AG04450 (cell line): ENCODE measurements around the gene TBC1D2. TPM values are rescaled to one million over a fixed set of nuclear protein-coding genes. Genes with fewer than 3 reads are reported as not detected.

Source experiments
- CTCF ChIA-PET: fragments of 300-600, 350-600 bp; formaldehyde crosslinking; extraction: SDS; loops from one replicate; lab custom pipeline; 2022; ENCODE audit warnings: antibody characterized with exemption, inconsistent platforms; lab: Charles Lee
- POLR2A ChIA-PET: fragments of 350-600 bp; formaldehyde crosslinking; extraction: SDS; loops from one replicate; lab custom pipeline; 2021; ENCODE audit warnings: antibody characterized with exemption, inconsistent platforms; lab: Yijun Ruan, JAX
- DNase-seq: peaks from one replicate; pipeline ENCODE4 v3.0.0-alpha.2; 2011; ENCODE audit warnings: low read depth, low spot score
- H3K27ac ChIP-seq: one replicate; pipeline ENCODE4 v1.5.1; 2012; ENCODE audit warnings: low read depth, low read length, control low read depth
- H3K27me3 ChIP-seq: one replicate; pipeline ENCODE4 v1.6.0; 2012; ENCODE audit warnings: low read length; ENCODE audit not compliant: control insufficient read depth, insufficient read depth
- H3K4me3 ChIP-seq: 2 replicates; pipeline ENCODE4 v1.5.1; 2011; ENCODE audit warnings: mild to moderate bottlenecking, low read depth, low read length, control low read depth
- H3K9me3 ChIP-seq: 2 replicates; pipeline ENCODE4 v1.5.1; 2012; ENCODE audit warnings: low read length; ENCODE audit not compliant: control insufficient read depth, insufficient read depth
- polyA plus RNA-seq: library from polyadenylated mRNA; depleted of rRNA; stranded (reverse); fragments of >200 nt; gene quantifications from 2 replicates; pipeline ENCODE4 v1.2.3, GENCODE V29; 2011
- TF ChIP-seq, protein P1 (sequence below): IDR thresholded peaks from 2 replicates; pipeline ENCODE4 v1.5.1; 2011; ENCODE audit warnings: low read depth, low read length, control low read depth, inconsistent platforms

Gene TBC1D2
- polyA plus RNA-seq, 1 experiment, result 17.2 TPM

- TF ChIP-seq, protein P1, sequence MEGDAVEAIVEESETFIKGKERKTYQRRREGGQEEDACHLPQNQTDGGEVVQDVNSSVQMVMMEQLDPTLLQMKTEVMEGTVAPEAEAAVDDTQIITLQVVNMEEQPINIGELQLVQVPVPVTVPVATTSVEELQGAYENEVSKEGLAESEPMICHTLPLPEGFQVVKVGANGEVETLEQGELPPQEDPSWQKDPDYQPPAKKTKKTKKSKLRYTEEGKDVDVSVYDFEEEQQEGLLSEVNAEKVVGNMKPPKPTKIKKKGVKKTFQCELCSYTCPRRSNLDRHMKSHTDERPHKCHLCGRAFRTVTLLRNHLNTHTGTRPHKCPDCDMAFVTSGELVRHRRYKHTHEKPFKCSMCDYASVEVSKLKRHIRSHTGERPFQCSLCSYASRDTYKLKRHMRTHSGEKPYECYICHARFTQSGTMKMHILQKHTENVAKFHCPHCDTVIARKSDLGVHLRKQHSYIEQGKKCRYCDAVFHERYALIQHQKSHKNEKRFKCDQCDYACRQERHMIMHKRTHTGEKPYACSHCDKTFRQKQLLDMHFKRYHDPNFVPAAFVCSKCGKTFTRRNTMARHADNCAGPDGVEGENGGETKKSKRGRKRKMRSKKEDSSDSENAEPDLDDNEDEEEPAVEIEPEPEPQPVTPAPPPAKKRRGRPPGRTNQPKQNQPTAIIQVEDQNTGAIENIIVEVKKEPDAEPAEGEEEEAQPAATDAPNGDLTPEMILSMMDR, result no peak
- Histone ChIP-seq H3K27ac (no peak overlapping the region), H3K4me3 (no peak overlapping the region), H3K27me3 (peaks cover 3% of the 10 kb centered on the region), H3K9me3 (no peaks in the 10 kb centered on the region)
- CTCF ChIA-PET, result no interaction called here
- POLR2A ChIA-PET, result no interaction called here
- DNase-seq, result no peak
Measured at GRCh38 chr9:98184326-98184725, 71.1 kb downstream of the TBC1D2 start.

GRCh38 chr9:98182889-98183599 is 72.4 kb downstream of the TBC1D2 start:
- POLR2A ChIA-PET, result no interaction called here
- Histone ChIP-seq H3K27ac (no peak overlapping the region), H3K9me3 (no peaks in the 10 kb centered on the region), H3K27me3 (peaks cover 2% of the 10 kb centered on the region), H3K4me3 (no peak overlapping the region)
- TF ChIP-seq, protein P1, result no peak
- CTCF ChIA-PET, result no interaction called here
- DNase-seq, result no peak

DNA sequence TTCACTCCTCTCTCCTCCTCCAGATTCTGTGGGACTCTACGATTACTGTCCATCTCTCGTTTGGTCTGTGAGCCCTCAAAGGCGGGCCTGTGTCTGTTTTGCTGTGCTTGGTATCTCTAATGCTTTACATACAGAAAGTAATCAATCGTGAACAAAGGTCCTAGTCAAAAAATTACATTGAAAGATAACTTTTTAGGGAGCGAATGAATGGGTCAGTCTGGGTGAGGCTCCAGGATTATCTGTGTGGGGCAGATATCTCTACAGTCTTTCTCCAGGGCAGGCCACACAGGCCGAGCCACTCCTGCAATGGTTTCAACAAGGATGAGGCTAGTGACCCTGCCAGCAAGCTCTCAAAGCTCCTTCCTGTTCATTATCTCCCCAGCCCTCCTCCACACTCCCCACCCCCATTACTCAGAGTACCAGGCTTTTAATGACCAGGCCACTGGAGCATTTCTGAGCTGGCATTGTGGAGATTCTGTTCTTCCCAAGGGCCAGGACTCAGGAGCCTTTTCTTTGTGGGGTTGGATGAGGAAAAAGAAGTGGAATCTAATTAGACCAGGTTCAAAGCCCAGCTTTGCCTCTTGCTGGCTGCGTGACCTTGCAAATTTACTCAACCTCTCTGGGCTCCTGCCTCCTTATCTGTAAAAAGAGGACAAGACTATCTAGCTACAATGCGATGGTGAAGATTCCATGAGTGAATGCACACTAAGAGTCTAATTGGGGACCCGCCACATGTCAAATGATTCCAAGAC is 73.2 kb downstream of the TBC1D2 start:
- DNase-seq, result no peak
- POLR2A ChIA-PET, result no interaction called here
- TF ChIP-seq, protein P1, result no peak
- CTCF ChIA-PET, result no interaction called here
- Histone ChIP-seq H3K27me3 (no peaks in the 10 kb centered on the region), H3K9me3 (no peaks in the 10 kb centered on the region), H3K4me3 (no peak overlapping the region), H3K27ac (no peak overlapping the region)

DNA sequence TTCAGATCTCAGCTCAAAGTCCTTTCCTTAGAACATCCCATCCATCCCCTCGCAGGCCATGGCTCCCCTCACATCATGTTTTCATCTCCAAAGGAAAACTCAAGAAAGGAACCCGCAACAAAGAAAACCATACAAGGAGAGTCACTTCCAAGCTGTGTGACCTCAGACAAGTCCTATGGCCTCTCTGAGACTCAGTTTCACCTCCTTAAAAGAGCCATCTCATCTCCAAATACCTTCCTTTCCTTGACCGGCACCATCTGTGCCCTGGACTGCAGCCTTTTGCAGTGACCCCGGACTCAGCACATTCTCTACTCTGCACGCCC is 73.7 kb downstream of the TBC1D2 start:
- no peak for DNase-seq
- H3K27me3 ChIP-seq, result no peaks in the 10 kb centered on the region
- no peak overlapping the region for H3K4me3 ChIP-seq
- TF ChIP-seq, protein P1, result no peak
- POLR2A ChIA-PET, result no interaction called here
- no peak overlapping the region for H3K27ac ChIP-seq
- CTCF ChIA-PET, result interaction anchor here (0.7 kb wide), 1 partner anchor 13 kb away, joined by 3 read pairs; no protein-coding TSS in a partner anchor
- H3K9me3 ChIP-seq, result no peaks in the 10 kb centered on the region

DNA sequence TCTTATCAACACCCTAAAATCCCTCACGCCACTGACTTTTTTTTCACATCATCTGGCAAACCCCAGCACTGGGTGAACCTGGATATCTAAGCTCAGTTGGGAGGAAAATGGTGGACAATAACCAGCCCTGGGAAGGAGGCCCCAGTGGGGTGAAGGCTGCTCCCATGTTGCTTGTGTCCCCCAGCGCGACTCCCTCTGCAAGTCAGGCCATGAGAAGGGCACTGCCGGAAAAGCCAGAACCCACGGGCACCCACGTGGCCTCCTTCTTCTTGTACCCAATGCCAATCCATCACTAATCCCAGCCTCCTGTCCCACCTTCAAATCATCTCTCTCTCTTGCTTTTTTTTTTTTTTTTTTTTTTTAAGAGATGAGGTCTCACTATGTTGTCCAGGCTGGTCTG is 74.5 kb downstream of the TBC1D2 start:
- TF ChIP-seq, protein P1, result no peak
- H3K27ac ChIP-seq, result no peak overlapping the region
- H3K9me3 ChIP-seq, result no peaks in the 10 kb centered on the region
- DNase-seq, result no peak
- no peaks in the 10 kb centered on the region for H3K27me3 ChIP-seq
- POLR2A ChIA-PET, result no interaction called here
- H3K4me3 ChIP-seq, result no peak overlapping the region
- CTCF ChIA-PET, result interaction anchor here (0.7 kb wide), 1 partner anchor 12 kb away, joined by 3 read pairs; no protein-coding TSS in a partner anchor
